GM12891 (cell line): ENCODE measurements around the gene TWSG1.

ENCODE experiments used
- DNase-seq: peaks from one replicate; pipeline ENCODE4 v3.0.0; 2011; ENCODE audit warnings: low spot score; ENCODE audit not compliant: insufficient read length
- FAIRE-seq: peaks from 2 replicates; lab custom pipeline; 2011; peaks lifted over from hg19 to GRCh38; lab: Jason Lieb, UNC
- PAX5 ChIP-seq: IDR thresholded peaks from 2 replicates; pipeline ENCODE4 v1.6.1; 2011; ENCODE audit warnings: low read length, moderate library complexity, mild to moderate bottlenecking; ENCODE audit not compliant: insufficient read depth, severe bottlenecking
- POLR2A ChIP-seq: IDR thresholded peaks from 2 replicates; pipeline ENCODE4 v1.6.1; 2011; ENCODE audit warnings: low read depth, low read length, control low read depth
- POLR2AphosphoS5 ChIP-seq: IDR thresholded peaks from 2 replicates; pipeline ENCODE4 v1.6.1; 2011; ENCODE audit warnings: low read depth, low read length, control low read depth
- POU2F2 ChIP-seq: IDR thresholded peaks from 2 replicates; pipeline ENCODE4 v1.6.1; 2011; ENCODE audit warnings: low read depth, mild to moderate bottlenecking, control low read depth, low read length, moderate library complexity
- SPI1 ChIP-seq: IDR thresholded peaks from 2 replicates; pipeline ENCODE4 v1.6.1; 2011; ENCODE audit warnings: low read depth, low read length, control low read depth
- TAF1 ChIP-seq: IDR thresholded peaks from 2 replicates; pipeline ENCODE4 v1.6.1; 2011; ENCODE audit warnings: low read depth, low read length, control low read depth

TWSG1 gene

GRCh38 chr18:9304388-9305070, 30.0 kb upstream of the TWSG1 start:
- TF ChIP-seq POLR2AphosphoS5 (no peak), POLR2A (no peak), SPI1 (no peak), POU2F2 (no peak), PAX5 (no peak), TAF1 (no peak)
- DNase-seq: no peak
- FAIRE-seq: no peak

GRCh38 chr18:9319333-9319732, 15.2 kb upstream of the TWSG1 start:
- FAIRE-seq (no peak), DNase-seq (no peak)
- no peak for TF ChIP-seq POLR2AphosphoS5
- TF ChIP-seq TAF1: no peak
- no peak for TF ChIP-seq POLR2A
- no peak for TF ChIP-seq SPI1
- TF ChIP-seq POU2F2: no peak
- no peak for TF ChIP-seq PAX5

- FAIRE-seq: no peak
- no peak for TF ChIP-seq SPI1
- TF ChIP-seq POLR2AphosphoS5: no peak
- DNase-seq: no peak
These were observed 13.5 kb upstream of the TWSG1 start for GRCh38 chr18:9321017-9321452.

DNA sequence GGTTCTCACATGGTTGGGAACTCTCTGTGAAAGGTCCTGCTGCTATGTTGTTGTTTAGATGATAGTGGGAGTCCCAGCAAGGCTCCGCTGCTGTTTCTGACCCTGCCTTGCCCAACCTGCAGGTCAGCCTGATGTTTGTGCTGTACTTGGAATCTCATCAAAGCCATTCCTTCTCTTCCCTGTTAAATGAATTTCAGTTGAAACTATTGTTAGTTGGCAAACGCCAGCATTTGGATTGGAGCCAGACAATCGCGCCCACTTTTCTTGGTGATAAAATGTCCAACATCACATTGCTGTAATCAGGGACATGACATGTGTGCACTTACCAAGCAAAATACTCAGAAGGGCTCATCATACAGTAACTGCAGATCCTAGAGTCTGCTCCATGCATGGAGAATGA, 12.8 kb upstream of the TWSG1 start:
- no peak for FAIRE-seq
- no peak for TF ChIP-seq PAX5
- TF ChIP-seq POLR2AphosphoS5: no peak
- no peak for DNase-seq

- DNase-seq (no peak), FAIRE-seq (no peak)
- TF ChIP-seq SPI1 (no peak), POLR2AphosphoS5 (no peak), PAX5 (no peak)
These were observed 11.8 kb upstream of the TWSG1 start for GRCh38 chr18:9322744-9323143.

- DNase-seq (no peak), FAIRE-seq (no peak)
- TF ChIP-seq TAF1: no peak
These were observed 10.7 kb upstream of the TWSG1 start for GRCh38 chr18:9323750-9324445.

DNA sequence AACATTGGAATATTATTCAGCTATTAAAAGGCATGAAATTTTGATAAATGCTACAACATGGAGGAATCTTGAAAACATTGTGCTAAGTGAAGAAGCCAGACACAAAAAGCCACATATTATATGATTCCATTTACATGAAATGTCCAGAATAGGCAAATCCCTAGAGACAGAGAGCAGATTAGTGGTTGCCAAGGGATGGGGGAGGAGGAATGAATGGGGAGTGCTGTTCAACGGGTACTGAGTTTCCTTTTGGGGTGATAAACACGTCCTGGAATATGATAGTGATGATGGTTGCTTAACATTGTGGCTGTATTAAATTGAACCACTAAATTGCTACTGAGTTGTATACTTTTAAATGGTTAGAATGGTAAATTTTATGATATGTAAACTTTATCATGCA, 8.9 kb upstream of the TWSG1 start:
- TF ChIP-seq POU2F2 (no peak), SPI1 (no peak), PAX5 (no peak), POLR2A (no peak), POLR2AphosphoS5 (no peak), TAF1 (no peak)
- no peak for FAIRE-seq
- no peak for DNase-seq

GRCh38 chr18:9328776-9329175, 5.8 kb upstream of the TWSG1 start:
- TF ChIP-seq POLR2AphosphoS5 (no peak), TAF1 (no peak), PAX5 (no peak), POU2F2 (no peak), SPI1 (no peak), POLR2A (no peak)
- no peak for FAIRE-seq

GRCh38 chr18:9329471-9329870, 5.1 kb upstream of the TWSG1 start:
- DNase-seq: no peak
- no peak for FAIRE-seq
- TF ChIP-seq SPI1 (no peak), PAX5 (no peak), TAF1 (no peak), POLR2AphosphoS5 (no peak), POU2F2 (no peak)

More at GRCh38 chr18:9328776-9329175, 5.8 kb upstream of the TWSG1 start:
- no peak for DNase-seq

GRCh38 chr18:9330419-9330818, 4.2 kb upstream of the TWSG1 start:
- no peak for TF ChIP-seq POLR2AphosphoS5
- TF ChIP-seq TAF1: no peak
- TF ChIP-seq POU2F2: no peak
- no peak for FAIRE-seq
- no peak for DNase-seq
